Muscle of leg (tissue), 11 donors: ENCODE measurements around the gene MORN5. TPM values are rescaled to one million over a fixed set of nuclear protein-coding genes. Genes with fewer than 3 reads are reported as not detected.

ENCODE experiments used
- DNase-seq: peaks from one replicate; pipeline ENCODE4 v3.0.0; 2013
- H3K27ac ChIP-seq: one replicate; pipeline ENCODE4 v1.5.1; 2013; ENCODE audit warnings: mild to moderate bottlenecking, low read length, control low read depth
- H3K27me3 ChIP-seq: one replicate; pipeline ENCODE4 v1.6.1; 2013; ENCODE audit warnings: low read length; ENCODE audit not compliant: control insufficient read depth, insufficient read depth
- H3K36me3 ChIP-seq: one replicate; pipeline ENCODE4 v1.6.1; 2013; ENCODE audit warnings: low read length; ENCODE audit not compliant: control insufficient read depth, insufficient read depth
- H3K4me1 ChIP-seq: one replicate; pipeline ENCODE4 v1.6.1; 2013; ENCODE audit warnings: low read length; ENCODE audit not compliant: control insufficient read depth, insufficient read depth
- H3K4me3 ChIP-seq: one replicate; pipeline ENCODE4 v1.5.1; 2013; ENCODE audit warnings: low read length, control low read depth
- H3K9me3 ChIP-seq: replicated peaks from 2 replicates; pipeline ENCODE4 v1.6.1; 2013; ENCODE audit warnings: low read depth, low read length; ENCODE audit not compliant: control insufficient read depth
- WGBS: methylation state at CpG from one replicate; pipeline ENCODE4 v1.1.5; 2013; ENCODE audit warnings: missing lambda C conversion rate; ENCODE audit not compliant: insufficient coverage; 5-methylcytosine and 5-hydroxymethylcytosine counted together
- polyA plus RNA-seq, 8 donors: library from polyadenylated mRNA; unstranded; fragments of 120-200 nt; gene quantifications; one replicate each; pipeline versions ENCODE4 v1.2.1 to v1.2.3, GENCODE V29; 2013; ENCODE audit warnings: inconsistent platforms in 1 of 8, low replicate concordance in 1 of 8; ENCODE audit not compliant: insufficient read length in 8 of 8, insufficient read depth in 1 of 8
- total RNA-seq: library from RNA; stranded (reverse); fragments of 120-200 nt; gene quantifications from one replicate; pipeline ENCODE4 v1.2.4, GENCODE V29; 2013

Gene MORN5
- total and polyA plus RNA-seq, 9 donors, result 0.41 to 0.80 (median 0.54) TPM; not detected in 2

- DNase-seq, result peak; percentile 53
- H3K4me1 ChIP-seq, result peaks cover 35% of the 10 kb centered on the region
Observed at GRCh38 chr9:122219856-122220672, 60.4 kb downstream of the MORN5 start.

GRCh38 chr9:122220673-122221182, 61.0 kb downstream of the MORN5 start:
- H3K27me3 ChIP-seq, result peaks cover 95% of the 10 kb centered on the region
- peaks cover 35% of the 10 kb centered on the region for H3K4me1 ChIP-seq
- WGBS, result 40% methylated on average over 4 of the region's 18 CpGs
- H3K27ac ChIP-seq, result no peak overlapping the region
- H3K36me3 ChIP-seq, result no peaks in the 10 kb centered on the region
- no peak for DNase-seq
- H3K9me3 ChIP-seq, result no peaks in the 10 kb centered on the region
- H3K4me3 ChIP-seq, result peak overlapping the region; percentile 21

More at GRCh38 chr9:122219856-122220672, 60.4 kb downstream of the MORN5 start:
- H3K4me3 ChIP-seq, result peak overlapping the region; percentile 20
- no peak overlapping the region for H3K27ac ChIP-seq
- peaks cover 94% of the 10 kb centered on the region for H3K27me3 ChIP-seq
- H3K36me3 ChIP-seq, result no peaks in the 10 kb centered on the region
- 3% methylated on average over 50 of the region's 57 CpGs for WGBS
- no peaks in the 10 kb centered on the region for H3K9me3 ChIP-seq

- H3K4me1 ChIP-seq, result peaks cover 35% of the 10 kb centered on the region
- H3K27me3 ChIP-seq, result peaks cover 95% of the 10 kb centered on the region
- peak; percentile 47 for DNase-seq
- H3K4me3 ChIP-seq, result peak overlapping the region; percentile 21
- no peaks in the 10 kb centered on the region for H3K36me3 ChIP-seq
- no peak overlapping the region for H3K27ac ChIP-seq
- no peaks in the 10 kb centered on the region for H3K9me3 ChIP-seq
- WGBS, result 11% methylated on average over 18 of the region's 27 CpGs
Observed at GRCh38 chr9:122221183-122221811, 61.6 kb downstream of the MORN5 start.

GRCh38 chr9:122222791-122223190, 63.1 kb downstream of the MORN5 start:
- H3K36me3 ChIP-seq, result no peaks in the 10 kb centered on the region
- H3K4me1 ChIP-seq, result peaks cover 43% of the 10 kb centered on the region
- H3K9me3 ChIP-seq, result no peaks in the 10 kb centered on the region
- WGBS, result 45% methylated on average over 2 of the region's 5 CpGs
- DNase-seq, result no peak
- H3K27ac ChIP-seq, result no peak overlapping the region
- H3K27me3 ChIP-seq, result peaks cover 99% of the 10 kb centered on the region
- H3K4me3 ChIP-seq, result no peak overlapping the region

GRCh38 chr9:122223435-122223834, 63.7 kb downstream of the MORN5 start:
- no CpG with 5 or more reads among the region's 5 CpGs for WGBS
- Histone ChIP-seq H3K27me3 (peaks cover 98% of the 10 kb centered on the region), H3K4me3 (no peak overlapping the region), H3K4me1 (peaks cover 45% of the 10 kb centered on the region), H3K27ac (no peak overlapping the region), H3K36me3 (no peaks in the 10 kb centered on the region), H3K9me3 (no peaks in the 10 kb centered on the region)
- no peak for DNase-seq

GRCh38 chr9:122225312-122226141, 65.8 kb downstream of the MORN5 start:
- Histone ChIP-seq H3K4me1 (peaks cover 27% of the 10 kb centered on the region), H3K27ac (no peak overlapping the region), H3K36me3 (no peaks in the 10 kb centered on the region), H3K9me3 (no peaks in the 10 kb centered on the region), H3K4me3 (no peak overlapping the region), H3K27me3 (peaks cover 94% of the 10 kb centered on the region)
- 35% methylated on average over 51 of the region's 51 CpGs for WGBS
- no peak for DNase-seq

GRCh38 chr9:122226142-122226757, 66.5 kb downstream of the MORN5 start:
- no peak overlapping the region for H3K27ac ChIP-seq
- peaks cover 91% of the 10 kb centered on the region for H3K27me3 ChIP-seq
- DNase-seq, result no peak
- H3K4me1 ChIP-seq, result peaks cover 20% of the 10 kb centered on the region
- 16% methylated on average over 50 of the region's 51 CpGs for WGBS
- H3K9me3 ChIP-seq, result no peaks in the 10 kb centered on the region
- H3K36me3 ChIP-seq, result no peaks in the 10 kb centered on the region
- no peak overlapping the region for H3K4me3 ChIP-seq

- no peaks in the 10 kb centered on the region for H3K9me3 ChIP-seq
- peaks cover 87% of the 10 kb centered on the region for H3K27me3 ChIP-seq
- WGBS, result 18% methylated on average over 46 of the region's 59 CpGs
- H3K4me1 ChIP-seq, result peaks cover 16% of the 10 kb centered on the region
- no peak for DNase-seq
- H3K27ac ChIP-seq, result no peak overlapping the region
- no peaks in the 10 kb centered on the region for H3K36me3 ChIP-seq
- H3K4me3 ChIP-seq, result peak overlapping the region; percentile 19
Observed at GRCh38 chr9:122226758-122227574, 67.3 kb downstream of the MORN5 start.

GRCh38 chr9:122227575-122227900, 67.8 kb downstream of the MORN5 start:
- Histone ChIP-seq H3K27ac (no peak overlapping the region), H3K27me3 (peaks cover 85% of the 10 kb centered on the region), H3K4me3 (peak overlapping the region; percentile 19), H3K4me1 (peaks cover 16% of the 10 kb centered on the region), H3K9me3 (no peaks in the 10 kb centered on the region), H3K36me3 (no peaks in the 10 kb centered on the region)
- DNase-seq, result no peak
- no CpG with 5 or more reads among the region's 10 CpGs for WGBS
